Stimulated activated CD4-positive, alpha-beta T cell treated with anti-CD3 and anti-CD28 coated beads, Interleukin-2, amount 100 ng/mL, for 24 hours (primary cell): ENCODE measurements around the gene SLC7A10.
A peak's percentile ranks its signal among the peaks of the same experiment; 100 is the strongest.
"Not testable (repeated sequence)": the region's sequence is repeated elsewhere in the genome, so short reads cannot be mapped to it uniquely, and the experiment has no call there.

Source experiments
- DNase-seq, 2 donors: peaks; one replicate each; pipeline ENCODE4 v3.0.0-alpha.2; 2020

The SLC7A10 gene

GRCh38 chr19:33201473-33201872 is 24.2 kb downstream of the SLC7A10 start:
- DNase-seq, result no peak

DNA sequence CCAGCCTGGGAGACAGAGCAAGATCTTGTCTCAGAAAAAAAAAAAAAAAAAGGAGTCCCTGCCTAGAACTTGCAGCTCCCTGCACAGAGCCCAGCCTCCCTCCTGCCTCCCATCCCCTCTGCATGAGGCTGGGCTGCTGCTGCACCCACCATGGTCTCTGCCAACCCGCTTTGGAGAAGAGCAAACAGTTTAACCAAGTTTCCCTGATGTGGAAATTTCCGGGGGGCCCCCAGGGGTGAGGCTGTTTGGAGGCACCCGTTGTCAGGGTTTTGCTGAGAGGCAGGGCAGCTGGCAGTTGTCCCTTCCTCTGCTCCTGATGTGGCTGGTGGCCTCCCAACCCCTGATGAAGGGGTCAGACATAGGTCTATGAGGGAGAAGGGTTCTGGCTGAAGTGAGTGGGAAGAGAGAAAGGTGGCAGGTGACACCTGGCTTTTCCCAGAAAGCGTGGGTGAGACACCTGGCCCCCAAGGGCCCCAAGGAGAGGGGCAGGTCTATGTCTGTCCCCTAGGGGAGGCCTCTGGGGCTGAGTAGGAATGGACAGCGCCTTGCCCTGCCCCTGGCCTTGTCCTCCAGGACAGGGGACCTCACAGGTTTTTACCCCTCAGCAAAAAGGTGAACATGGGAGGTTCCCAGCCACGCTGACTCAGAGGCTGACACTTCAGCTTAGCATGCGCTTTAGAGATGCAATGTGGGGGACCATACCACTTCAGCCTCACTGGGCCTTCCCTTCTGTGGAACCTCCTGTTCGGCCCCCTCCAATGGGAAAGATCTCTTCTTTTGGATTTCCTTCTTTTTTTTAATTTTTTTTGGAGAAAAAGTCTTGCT is 26.0 kb downstream of the SLC7A10 start:
- DNase-seq, result no peak

DNA sequence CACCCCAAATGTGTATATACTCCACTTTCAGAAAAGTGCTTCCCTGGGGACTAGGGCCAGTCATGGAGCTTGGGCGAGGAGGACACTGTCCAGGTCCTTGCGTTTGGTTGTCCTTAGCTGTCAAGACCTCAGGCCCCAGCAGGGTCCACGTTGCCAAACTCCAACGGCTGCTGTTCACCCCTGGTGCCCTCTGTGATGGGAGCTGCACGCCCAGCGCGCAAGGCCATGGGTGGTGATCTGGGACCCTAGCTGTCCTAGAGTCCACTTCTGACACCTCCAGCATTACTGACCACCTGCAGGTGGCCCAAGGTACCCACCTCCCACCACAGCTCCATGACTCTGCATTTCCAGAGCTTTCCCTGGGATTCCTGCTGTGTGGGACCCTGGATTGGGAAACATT is 27.5 kb downstream of the SLC7A10 start:
- DNase-seq, result no peak

- no peak for DNase-seq
Observed at GRCh38 chr19:33197591-33198000, 28.1 kb downstream of the SLC7A10 start.

- DNase-seq, result no peak
Observed at GRCh38 chr19:33196446-33197193, 29.0 kb downstream of the SLC7A10 start.

GRCh38 chr19:33195645-33196347 is 29.9 kb downstream of the SLC7A10 start:
- DNase-seq, result no peak

- DNase-seq, result peak in 1 of 2 donors; percentile 14
Observed at GRCh38 chr19:33194886-33195644, 30.6 kb downstream of the SLC7A10 start.

DNA sequence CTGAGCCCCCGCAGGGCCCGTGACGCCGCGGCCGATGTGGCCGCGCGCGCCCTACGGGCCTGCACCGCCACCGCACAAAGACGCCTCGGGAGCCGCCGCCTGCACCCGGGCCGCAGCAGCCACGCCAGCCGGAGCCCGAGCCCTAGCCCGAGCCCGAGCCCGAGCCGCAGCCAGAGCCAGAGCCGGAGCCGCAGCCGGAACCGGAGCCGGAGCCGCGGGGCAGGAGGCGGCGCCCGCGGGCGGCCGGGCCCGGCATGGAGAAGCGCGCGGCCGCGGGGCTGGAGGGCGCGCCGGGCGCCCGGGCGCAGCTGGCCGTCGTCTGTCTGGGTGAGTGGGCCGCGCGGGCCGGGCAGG is 31.1 kb downstream of the SLC7A10 start:
- DNase-seq, result peak in 1 of 2 donors; percentile 18

DNA sequence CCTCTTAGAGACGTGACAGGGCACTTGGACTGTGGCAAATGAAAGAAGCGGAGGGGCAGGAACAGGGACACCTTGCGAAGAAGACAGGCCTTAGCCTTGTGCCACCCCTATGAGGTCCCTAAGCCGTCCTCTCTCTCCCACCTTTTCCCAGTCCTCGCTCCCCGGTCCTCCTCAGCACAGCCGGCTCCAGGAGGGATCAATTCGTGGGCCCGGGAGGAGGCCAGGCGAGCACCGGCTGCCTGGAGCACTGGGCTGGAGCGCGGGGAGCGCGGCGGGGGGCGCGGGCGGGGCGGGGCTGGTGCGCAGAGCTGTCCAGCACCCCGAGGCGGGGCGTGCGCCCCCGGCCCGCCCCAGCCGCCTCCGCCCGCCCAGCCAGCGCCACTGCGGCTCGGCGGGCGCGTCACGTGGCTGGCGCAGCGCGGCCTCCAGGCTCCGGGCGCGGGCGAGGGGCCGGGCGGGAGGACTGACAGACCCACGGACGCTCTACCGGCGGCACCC is 31.7 kb downstream of the SLC7A10 start, which contains the start of gene LRP3:
Gene LRP3, plus strand, starts transcription at position 466 of the 498 bp plus-strand sequence. CDS start 456 bp downstream, outside the sequence.
- DNase-seq, result peak in 1 of 2 donors; percentile 24

DNA sequence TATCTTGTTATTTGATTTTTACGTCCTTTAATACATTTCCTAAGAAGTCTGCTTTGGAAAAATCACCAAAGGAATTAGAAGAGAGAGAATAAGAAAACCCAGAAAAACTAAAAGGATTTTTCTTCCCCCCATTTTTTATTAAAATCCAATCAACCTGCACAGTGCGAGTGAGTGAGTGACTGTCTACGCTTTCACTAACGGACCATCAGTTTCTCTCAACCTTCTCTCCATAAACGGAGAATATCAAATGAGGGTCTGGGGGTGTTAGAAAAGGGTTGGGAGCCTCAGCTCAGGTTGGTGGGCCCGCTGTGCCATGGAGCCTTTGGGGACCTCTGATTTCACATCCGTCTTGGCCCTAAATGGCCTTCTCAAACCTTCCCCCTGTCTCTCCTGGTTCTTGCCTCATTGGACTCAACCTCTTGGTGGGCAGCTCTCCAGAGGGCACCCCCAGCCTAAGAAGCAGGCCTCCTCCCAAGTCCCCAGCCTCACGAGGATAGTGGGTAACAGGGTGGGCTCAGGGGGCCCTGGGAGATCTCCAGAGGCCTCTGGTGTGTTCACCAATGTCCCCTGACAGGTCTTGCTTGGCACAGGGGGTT is 32.3 kb downstream of the SLC7A10 start:
- no peak for DNase-seq

- no peak for DNase-seq
Observed at GRCh38 chr19:33192010-33192409, 33.6 kb downstream of the SLC7A10 start.

DNA sequence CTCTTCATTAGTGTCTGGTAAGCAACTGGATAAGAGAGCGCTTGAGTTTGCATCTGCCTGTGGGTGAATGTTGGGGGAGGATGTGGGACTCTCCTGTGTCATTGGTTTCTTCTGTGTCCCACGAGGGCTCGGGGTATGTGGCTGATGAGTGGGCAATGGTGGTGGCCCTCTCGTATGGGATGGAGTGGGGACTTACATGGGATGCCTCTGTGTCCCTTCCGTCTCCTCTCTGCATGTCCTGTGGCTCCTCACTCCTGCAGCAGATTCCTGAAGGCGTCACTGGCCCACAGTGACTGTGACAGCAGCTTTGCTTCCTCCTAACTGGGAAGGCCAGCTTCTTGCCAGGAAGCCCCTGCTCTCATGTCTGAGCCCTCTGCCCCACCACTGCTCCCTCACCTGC is 34.1 kb downstream of the SLC7A10 start:
- no peak for DNase-seq

DNA sequence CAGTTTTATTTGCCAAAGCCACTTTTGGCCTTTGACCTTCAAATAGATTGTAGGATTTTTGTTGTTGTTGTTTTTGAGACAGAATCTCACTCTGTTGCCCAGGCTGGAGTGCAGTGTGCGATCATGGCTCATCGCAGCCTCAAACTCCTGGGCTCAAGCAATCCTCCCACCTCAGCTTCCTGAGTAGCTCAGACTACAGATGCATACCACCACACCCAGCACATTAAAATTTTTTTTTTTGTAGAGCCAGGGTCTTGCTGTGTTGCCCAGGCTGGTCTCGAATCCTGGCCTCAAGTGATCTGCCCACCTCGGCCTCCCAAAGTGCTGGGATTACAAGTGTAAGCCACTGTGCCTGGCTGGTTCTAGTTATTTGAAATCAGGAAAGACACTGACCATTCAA is 34.6 kb downstream of the SLC7A10 start:
- not testable (repeated sequence) for DNase-seq

GRCh38 chr19:33189453-33189852 is 36.2 kb downstream of the SLC7A10 start:
- DNase-seq, result no peak

DNA sequence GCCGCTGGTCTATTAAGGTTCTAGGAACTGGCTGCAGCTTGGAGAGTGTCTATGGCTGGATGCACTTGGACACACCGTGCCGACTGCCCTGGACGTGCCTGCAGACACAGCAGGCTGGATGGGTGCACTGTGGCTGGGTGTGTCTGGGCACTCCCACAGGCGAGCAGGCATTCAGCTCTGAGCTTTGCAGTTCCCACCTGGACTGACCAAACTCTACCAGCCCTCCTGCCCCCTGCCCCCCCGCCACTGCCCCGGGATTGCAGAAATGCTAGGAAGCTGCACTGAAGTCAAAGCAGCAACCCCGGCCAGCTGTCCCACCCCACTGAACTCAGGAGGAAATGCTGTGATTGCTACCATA is 38.5 kb downstream of the SLC7A10 start:
- DNase-seq, result no peak

DNA sequence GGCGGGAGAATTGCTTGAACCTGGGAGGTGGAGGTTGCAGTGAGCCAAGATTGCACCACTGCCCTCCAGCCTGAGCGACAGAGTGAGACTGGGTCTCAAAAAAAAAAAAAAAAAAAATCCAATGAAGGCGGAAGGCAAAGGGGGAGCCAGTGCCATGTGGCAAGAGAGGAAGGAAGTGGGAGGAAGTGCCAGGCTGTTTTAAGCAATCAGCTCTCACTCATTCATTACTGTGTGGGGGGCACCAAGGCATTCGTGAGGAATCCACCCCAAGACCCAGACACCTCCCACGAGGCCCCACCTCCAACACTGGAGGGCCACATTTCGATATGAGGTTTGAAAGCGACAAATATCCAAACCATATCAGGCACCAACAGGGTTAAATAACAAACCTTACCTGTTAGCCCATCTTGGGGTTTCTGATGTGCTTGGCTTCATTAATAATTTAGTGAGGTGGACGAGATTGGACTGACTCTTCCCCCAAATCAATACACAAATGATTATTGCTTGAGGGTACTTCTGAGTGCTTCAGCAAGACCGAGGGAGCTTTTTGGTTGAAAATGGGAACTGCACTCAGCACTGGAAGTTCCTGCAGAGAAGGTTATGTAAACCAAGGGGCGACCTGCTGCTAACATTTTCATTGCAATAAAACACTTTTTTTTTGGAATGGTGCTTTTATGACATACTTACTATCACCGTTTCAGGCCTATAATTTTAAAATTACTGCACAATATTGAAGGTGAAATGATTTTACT is 39.0 kb downstream of the SLC7A10 start:
- no peak for DNase-seq

- no peak for DNase-seq
Observed at GRCh38 chr19:33177417-33177979, 48.2 kb downstream of the SLC7A10 start.

GRCh38 chr19:33176670-33177416 is 48.8 kb downstream of the SLC7A10 start:
- DNase-seq, result peak; percentile 96 to 99

DNA sequence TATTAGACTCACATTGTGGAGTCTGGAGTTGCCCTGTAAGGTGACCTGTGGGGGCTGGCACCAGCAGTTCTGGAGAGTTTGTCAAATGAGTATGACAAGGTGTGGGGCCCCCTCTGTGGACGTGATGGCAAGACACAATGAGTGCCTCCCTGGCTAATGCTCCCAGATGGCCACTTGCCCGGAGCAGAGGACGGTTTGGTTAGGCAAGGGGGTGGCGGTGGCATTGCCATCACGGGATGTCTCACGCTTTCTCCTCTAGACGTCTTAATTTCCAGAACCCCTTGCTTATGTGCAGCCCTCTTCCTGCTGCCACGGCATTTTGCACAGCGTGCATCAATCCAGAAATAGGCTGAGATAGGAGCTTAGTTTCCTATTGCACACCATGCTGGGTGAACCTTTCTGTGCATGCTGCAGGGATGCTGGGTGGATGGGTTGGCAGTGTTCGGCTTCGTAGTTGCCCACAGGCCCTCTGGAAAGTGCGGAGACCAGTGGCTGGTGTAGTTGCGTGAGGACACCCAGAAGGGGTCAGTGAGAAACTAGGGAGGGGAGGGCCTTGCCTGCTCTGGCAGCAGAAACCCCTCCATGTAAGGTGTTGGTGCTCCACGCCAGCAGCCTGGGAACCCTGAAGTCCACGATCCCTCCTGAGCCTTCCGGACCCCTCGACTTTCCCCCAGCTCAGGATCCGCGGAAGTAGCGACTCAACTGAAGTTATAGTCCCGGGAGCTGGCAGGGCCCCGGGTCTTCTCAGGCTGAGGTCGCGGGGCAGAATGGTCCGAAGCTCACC is 49.6 kb downstream of the SLC7A10 start:
- peak; percentile 33 to 40 for DNase-seq
